ENCODE measurements around the gene SMOC1.

The SMOC1 gene

DNA sequence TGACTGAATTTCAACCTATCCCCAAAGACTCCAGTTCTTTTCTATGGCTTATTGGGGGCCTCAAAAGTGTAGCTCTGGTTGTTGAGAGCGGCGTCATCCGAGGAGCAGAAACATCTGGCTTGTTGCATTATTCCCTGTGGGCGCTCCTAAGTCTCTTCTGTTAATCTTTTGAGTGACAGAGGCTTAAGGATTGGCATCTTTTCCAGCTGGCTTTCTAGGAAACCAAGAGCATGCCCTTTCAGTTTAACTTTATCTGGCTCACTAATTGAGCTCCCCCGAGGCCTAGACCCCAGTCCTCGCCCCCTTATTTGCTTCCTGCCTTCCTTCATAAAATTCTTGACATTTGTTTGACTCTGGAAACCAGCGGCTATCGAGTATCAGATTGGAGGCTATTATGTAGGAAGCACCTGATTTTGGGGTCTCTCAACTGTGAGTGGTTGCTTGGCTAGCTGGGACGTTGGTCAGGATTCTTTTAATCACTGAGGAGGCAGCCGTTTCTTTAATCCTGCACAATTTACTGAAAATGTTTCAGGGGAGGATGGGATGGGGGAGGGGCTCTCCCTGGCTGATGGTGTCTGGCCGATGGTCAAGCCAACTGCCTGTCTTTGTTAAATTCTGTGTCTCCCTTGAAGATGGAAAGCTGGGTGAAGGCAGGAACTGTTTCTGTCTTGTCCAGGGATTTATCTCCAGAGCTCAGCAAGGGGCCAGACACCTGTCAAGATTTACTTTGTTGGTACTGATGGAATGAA is 3.1 kb downstream of the SMOC1 start:
- H3K4me3 ChIP-seq (ENCODE audit: low read length) = peak overlapping the region; percentile 7; the same call in 1 of the 2 replicates

DNA sequence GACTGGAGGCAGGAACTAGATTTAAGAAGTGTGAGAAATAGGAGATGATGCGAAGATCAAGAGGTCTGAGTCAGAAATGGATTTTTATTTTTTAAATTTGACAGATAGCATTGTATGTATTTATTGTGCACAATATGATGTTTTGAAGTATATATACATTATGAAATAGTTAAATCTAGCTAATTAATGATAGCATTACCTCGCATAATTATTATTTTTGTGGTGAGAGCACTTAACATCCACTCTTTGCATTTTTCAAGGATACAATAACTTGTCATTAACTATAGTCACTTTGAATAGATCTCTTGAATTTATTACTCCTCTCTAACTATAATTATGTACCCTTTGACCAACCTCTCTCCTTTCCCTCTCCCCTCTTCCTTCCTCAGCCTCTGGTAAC is 3.7 kb downstream of the SMOC1 start:
- Histone ChIP-seq H3K9me3 (ENCODE audit: insufficient read depth, low read depth, low read length) (no peaks in the 10 kb centered on the region), H3K27ac (ENCODE audit: low read length) (no peak overlapping the region), H3K4me3 (ENCODE audit: low read length) (no peak overlapping the region; the same call in 1 of the 2 replicates), H3K9ac (ENCODE audit: low read depth, low read length) (no peak overlapping the region), H3K36me3 (ENCODE audit: insufficient read depth, low read depth, low read length) (no peaks in the 10 kb centered on the region), H3K4me1 (ENCODE audit: insufficient read depth, low read length) (peaks cover 6% of the 10 kb centered on the region; the same call in 1 of the 2 replicates), H3K27me3 (ENCODE audit: insufficient read depth, low read length) (peaks cover 47% of the 10 kb centered on the region)

More for the DNA sequence above, 3.1 kb downstream of the SMOC1 start:
- Histone ChIP-seq H3K27ac (ENCODE audit: low read length) (no peak overlapping the region), H3K9ac (ENCODE audit: low read depth, low read length) (no peak overlapping the region), H3K27me3 (ENCODE audit: insufficient read depth, low read length) (peaks cover 53% of the 10 kb centered on the region), H3K9me3 (ENCODE audit: insufficient read depth, low read depth, low read length) (no peaks in the 10 kb centered on the region), H3K36me3 (ENCODE audit: insufficient read depth, low read depth, low read length) (no peaks in the 10 kb centered on the region), H3K4me1 (ENCODE audit: insufficient read depth, low read length) (peaks cover 6% of the 10 kb centered on the region; the same call in 1 of the 2 replicates)

DNA sequence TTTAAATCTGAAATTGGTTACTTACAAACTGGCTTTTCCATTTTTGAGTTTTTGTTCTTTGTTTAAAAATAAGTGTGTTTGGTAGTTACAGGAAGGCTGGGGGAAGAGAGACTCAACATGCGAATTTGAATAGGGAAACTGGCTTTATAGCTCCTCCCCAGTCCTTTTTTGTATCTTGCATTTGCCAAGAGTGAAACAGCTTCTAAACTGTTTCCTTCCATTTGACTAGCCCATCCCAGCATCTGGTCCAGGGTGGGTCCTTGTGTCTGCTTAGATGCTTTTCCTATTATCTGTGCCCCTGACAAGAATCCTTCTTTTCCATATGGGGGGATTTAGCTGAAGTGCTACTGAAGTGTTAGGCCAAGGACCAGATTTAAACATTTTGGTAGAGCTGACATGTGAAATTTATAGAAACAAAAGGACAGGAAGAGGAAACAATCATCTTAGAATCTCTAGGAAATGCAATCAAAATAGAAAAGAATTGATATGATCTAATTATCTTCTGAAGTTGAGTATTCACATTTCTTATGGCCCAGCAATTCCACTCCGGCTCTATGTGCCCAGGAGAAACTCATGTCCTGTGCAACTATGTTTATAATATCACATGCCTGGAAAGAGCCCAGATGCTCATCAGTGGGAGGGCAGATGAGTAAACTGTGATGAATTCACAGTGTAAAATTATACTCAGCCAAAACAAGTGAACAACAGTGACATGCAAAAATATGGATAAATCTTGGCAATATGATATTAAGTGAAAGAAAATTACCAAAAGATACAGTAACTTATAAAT is 7.4 kb downstream of the SMOC1 start:
- Histone ChIP-seq H3K27me3 (ENCODE audit: insufficient read depth, low read length) (peaks cover 10% of the 10 kb centered on the region), H3K9ac (ENCODE audit: low read depth, low read length) (no peak overlapping the region), H3K4me1 (ENCODE audit: insufficient read depth, low read length) (peaks cover 6% of the 10 kb centered on the region; the same call in 1 of the 2 replicates), H3K9me3 (ENCODE audit: insufficient read depth, low read depth, low read length) (peaks cover 7% of the 10 kb centered on the region; the same call in 1 of the 2 replicates), H3K36me3 (ENCODE audit: insufficient read depth, low read depth, low read length) (no peaks in the 10 kb centered on the region), H3K4me3 (ENCODE audit: low read length) (no peak overlapping the region), H3K27ac (ENCODE audit: low read length) (no peak overlapping the region)

DNA sequence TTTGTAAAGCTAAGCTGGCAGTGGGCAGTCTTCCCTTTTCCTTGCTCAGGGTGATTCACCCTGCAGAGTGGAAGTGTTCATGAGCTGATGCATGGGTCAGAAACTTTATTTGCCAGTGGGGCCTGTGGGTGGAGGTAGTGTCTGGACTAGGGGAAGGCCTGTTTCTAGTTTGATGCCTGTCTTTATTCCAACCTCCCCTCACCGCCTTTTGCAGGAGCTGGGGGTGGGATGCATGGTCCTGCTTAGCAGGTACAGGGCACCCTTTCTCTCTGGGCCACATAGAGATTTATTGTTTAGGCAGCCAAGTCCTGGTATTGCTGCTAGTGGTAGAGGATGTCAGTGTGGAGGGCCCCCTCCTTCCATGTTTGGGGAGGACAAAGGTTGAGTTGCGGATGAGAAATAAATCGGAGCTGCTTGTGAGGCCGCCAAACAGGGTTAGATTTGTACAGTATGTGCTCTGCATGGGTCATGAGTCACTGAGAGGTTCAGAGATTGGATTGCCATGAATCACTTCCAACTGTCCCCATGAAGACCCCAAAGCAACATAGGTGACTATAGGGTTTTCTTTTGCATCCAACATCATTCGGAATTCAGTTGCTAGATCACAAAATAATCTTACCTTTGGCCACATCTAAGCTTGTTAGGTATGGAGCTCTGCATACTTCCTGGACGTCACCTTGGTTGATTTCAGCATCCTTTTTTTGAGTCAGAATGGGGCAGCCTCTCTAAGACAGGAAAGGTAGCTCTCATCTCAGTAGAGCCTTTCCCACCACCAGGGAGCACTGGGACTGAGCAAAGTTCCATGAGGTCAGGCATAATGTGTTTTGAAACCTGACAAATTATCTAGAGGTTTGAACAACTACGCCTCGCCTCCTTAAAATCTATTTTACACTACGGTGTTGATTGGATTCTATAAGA is 8.8 kb downstream of the SMOC1 start:
- H3K27ac ChIP-seq (ENCODE audit: low read length) = no peak overlapping the region
- no peaks in the 10 kb centered on the region; the same call in 1 of the 2 replicates for H3K4me1 ChIP-seq (ENCODE audit: insufficient read depth, low read length)
- no peak overlapping the region for H3K9ac ChIP-seq (ENCODE audit: low read depth, low read length)

DNA sequence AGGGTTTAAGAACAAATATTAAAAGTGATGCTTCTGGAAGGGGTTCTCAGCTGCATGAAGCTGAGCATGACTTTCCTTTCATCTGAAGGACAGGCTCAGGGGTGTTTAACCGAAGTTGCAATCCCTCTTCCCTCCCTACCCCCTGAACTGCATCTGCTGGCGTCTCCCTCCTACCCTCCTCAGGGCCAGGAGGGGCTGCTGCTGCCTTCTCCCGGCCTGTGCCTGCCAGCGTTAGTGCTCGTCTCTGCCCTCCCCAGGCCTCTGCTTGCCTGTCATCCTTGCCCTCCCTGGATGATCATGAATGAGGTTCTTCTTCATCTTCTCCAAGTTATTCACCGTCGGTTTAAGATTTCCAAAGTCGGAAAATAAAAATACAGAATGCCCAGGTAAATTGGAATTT is 12.2 kb downstream of the SMOC1 start:
- Histone ChIP-seq H3K9ac (ENCODE audit: low read depth, low read length) (no peak overlapping the region), H3K4me3 (ENCODE audit: low read length) (no peak overlapping the region), H3K36me3 (ENCODE audit: insufficient read depth, low read depth, low read length) (no peaks in the 10 kb centered on the region), H3K9me3 (ENCODE audit: insufficient read depth, low read depth, low read length) (peaks cover 7% of the 10 kb centered on the region; the same call in 1 of the 2 replicates), H3K27ac (ENCODE audit: low read length) (no peak overlapping the region), H3K4me1 (ENCODE audit: insufficient read depth, low read length) (no peaks in the 10 kb centered on the region; the same call in 1 of the 2 replicates), H3K27me3 (ENCODE audit: insufficient read depth, low read length) (no peaks in the 10 kb centered on the region)

More for the DNA sequence above, 8.8 kb downstream of the SMOC1 start:
- H3K27me3 ChIP-seq (ENCODE audit: insufficient read depth, low read length) = no peaks in the 10 kb centered on the region
- peaks cover 7% of the 10 kb centered on the region; the same call in 1 of the 2 replicates for H3K9me3 ChIP-seq (ENCODE audit: insufficient read depth, low read depth, low read length)
- H3K36me3 ChIP-seq (ENCODE audit: insufficient read depth, low read depth, low read length) = no peaks in the 10 kb centered on the region
- H3K4me3 ChIP-seq (ENCODE audit: low read length) = no peak overlapping the region

DNA sequence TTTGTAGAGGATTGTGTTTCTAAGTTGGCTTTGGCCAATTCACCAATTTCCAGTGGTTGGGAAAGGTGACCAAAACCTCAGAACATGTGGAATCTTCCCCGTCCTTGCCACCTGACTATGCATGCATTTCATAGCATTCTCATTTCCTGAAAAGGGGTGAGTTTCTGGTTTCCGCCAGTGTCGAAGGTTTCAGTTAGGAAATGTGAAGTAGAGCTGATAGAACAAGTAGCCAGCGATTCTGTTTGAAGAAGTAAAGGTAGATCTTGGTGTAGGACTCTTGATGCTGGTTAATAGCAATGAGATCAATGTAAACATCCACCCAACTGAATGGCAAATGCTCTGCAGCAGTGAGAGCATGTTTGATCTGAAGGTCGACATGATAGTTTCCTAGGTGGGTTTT is 15.9 kb downstream of the SMOC1 start:
- Histone ChIP-seq H3K9ac (ENCODE audit: low read depth, low read length) (no peak overlapping the region), H3K4me1 (ENCODE audit: insufficient read depth, low read length) (no peaks in the 10 kb centered on the region), H3K9me3 (ENCODE audit: insufficient read depth, low read depth, low read length) (peaks cover 5% of the 10 kb centered on the region), H3K27ac (ENCODE audit: low read length) (no peak overlapping the region), H3K36me3 (ENCODE audit: insufficient read depth, low read depth, low read length) (no peaks in the 10 kb centered on the region), H3K27me3 (ENCODE audit: insufficient read depth, low read length) (no peaks in the 10 kb centered on the region), H3K4me3 (ENCODE audit: low read length) (no peak overlapping the region)

DNA sequence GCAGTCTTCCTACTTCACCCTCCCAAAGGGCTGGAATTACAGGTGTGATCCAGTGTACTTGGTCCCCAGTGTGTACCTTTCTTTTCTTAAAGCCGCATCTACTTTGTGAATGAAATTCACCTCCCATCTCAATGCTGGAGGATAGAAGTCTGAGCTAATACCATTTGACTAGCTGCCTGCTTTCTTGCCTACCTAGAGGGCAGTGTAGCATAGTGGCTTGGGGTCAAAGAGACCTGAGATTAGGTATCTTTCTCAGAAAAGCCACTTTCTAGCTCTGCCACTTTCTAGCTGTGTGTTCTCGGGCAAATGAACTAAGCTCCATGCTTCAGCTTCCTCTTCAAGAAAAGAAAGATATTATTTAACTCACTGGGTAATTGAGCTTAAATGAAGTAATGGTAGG is 16.9 kb downstream of the SMOC1 start:
- Histone ChIP-seq H3K9ac (ENCODE audit: low read depth, low read length) (no peak overlapping the region), H3K9me3 (ENCODE audit: insufficient read depth, low read depth, low read length) (peaks cover 5% of the 10 kb centered on the region), H3K27ac (ENCODE audit: low read length) (no peak overlapping the region), H3K4me3 (ENCODE audit: low read length) (no peak overlapping the region), H3K36me3 (ENCODE audit: insufficient read depth, low read depth, low read length) (no peaks in the 10 kb centered on the region), H3K27me3 (ENCODE audit: insufficient read depth, low read length) (no peaks in the 10 kb centered on the region), H3K4me1 (ENCODE audit: insufficient read depth, low read length) (no peaks in the 10 kb centered on the region)

DNA sequence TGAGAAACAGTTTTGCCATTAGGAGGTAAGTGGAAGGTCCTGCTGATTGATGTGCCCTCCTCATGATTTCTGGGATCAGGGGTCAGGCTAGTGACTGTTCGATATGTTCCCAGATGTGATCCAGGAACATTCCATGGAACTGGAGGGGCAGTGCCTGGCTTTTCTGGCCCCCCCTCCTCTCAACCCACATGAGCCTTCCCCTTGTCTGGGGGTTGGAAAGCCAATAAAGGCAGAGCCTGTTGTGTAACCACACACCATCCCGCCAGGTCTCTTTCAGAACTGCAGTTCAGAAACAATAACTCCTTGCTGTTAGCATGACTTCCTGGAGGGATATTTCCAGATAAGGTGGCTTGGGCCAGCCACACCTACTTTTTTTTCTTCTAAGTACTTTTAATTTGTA is 17.8 kb downstream of the SMOC1 start:
- peaks cover 7% of the 10 kb centered on the region for H3K9me3 ChIP-seq (ENCODE audit: insufficient read depth, low read depth, low read length)
- H3K36me3 ChIP-seq (ENCODE audit: insufficient read depth, low read depth, low read length) = no peaks in the 10 kb centered on the region

DNA sequence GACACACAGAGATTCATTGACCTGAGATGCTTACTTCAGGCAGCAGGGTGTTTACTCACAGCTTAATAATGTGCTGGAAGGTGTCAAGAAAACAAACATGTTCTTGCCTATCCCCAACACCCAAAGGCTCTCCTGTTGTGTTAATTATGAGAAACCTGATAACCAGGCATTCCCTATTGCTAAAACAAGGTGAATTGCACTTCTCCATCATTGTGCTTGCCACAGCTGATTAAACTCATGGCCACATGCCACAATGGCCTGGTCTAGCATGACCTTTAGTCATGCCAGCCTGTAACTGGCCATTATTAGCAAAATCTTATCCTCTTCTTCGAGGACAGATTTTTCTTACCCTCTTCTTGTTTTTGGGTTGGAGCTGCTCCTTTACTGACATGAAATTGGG is 21.4 kb downstream of the SMOC1 start:
- H3K4me1 ChIP-seq (ENCODE audit: insufficient read depth, low read length) = no peaks in the 10 kb centered on the region
- no peaks in the 10 kb centered on the region for H3K36me3 ChIP-seq (ENCODE audit: insufficient read depth, low read depth, low read length)
- no peak overlapping the region for H3K9ac ChIP-seq (ENCODE audit: low read depth, low read length)
- H3K27ac ChIP-seq (ENCODE audit: low read length) = no peak overlapping the region
- H3K27me3 ChIP-seq (ENCODE audit: insufficient read depth, low read length) = no peaks in the 10 kb centered on the region
- H3K4me3 ChIP-seq (ENCODE audit: low read length) = no peak overlapping the region
- peaks cover 10% of the 10 kb centered on the region for H3K9me3 ChIP-seq (ENCODE audit: insufficient read depth, low read depth, low read length)

More for the DNA sequence above, 17.8 kb downstream of the SMOC1 start:
- no peak overlapping the region for H3K4me3 ChIP-seq (ENCODE audit: low read length)
- no peaks in the 10 kb centered on the region for H3K27me3 ChIP-seq (ENCODE audit: insufficient read depth, low read length)
- no peak overlapping the region for H3K9ac ChIP-seq (ENCODE audit: low read depth, low read length)
- no peaks in the 10 kb centered on the region for H3K4me1 ChIP-seq (ENCODE audit: insufficient read depth, low read length)
- no peak overlapping the region for H3K27ac ChIP-seq (ENCODE audit: low read length)

DNA sequence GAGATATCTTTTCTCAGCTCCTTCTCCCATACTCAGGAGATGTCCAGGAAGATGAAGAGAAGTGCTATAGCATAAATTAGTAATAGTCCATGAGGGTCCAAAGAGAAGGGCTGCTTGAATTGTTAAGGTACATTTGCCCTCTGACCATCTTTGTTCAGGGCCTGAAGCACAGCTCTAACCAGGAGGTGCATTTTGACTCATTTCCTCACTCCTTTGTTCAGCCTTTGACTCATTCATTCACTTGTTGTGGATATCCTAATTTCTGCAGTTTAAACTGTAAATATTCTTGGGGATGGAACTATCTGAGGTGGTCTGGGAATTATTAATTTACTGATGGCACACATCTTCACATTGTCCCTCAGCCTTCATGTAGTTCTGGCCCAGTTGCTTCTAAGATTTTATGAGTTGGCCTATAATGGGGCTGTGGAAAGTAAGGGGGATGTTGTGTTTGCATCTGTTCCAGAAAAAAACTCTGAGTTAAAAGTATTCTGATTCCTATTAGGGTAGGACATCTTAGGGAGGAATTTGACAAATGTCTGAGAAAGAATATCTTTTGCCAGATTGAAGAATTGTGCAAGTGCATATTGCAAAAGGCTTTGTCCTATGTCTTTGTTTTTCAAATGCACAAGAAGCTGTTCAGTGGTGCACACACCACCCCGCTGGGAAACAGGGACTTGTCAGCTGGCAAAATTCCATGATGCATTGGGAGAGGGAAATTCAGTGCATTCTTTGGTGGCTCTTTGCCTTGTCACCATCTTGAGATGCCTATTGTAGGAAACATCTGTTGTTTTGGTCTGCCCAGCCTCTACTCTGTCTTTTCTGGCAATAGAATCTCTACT is 22.1 kb downstream of the SMOC1 start:
- Histone ChIP-seq H3K9me3 (ENCODE audit: insufficient read depth, low read depth, low read length) (peaks cover 10% of the 10 kb centered on the region), H3K27ac (ENCODE audit: low read length) (no peak overlapping the region), H3K9ac (ENCODE audit: low read depth, low read length) (no peak overlapping the region), H3K27me3 (ENCODE audit: insufficient read depth, low read length) (no peaks in the 10 kb centered on the region), H3K4me3 (ENCODE audit: low read length) (no peak overlapping the region), H3K4me1 (ENCODE audit: insufficient read depth, low read length) (no peaks in the 10 kb centered on the region), H3K36me3 (ENCODE audit: insufficient read depth, low read depth, low read length) (no peaks in the 10 kb centered on the region)

All from iPS-20b (cell line).